Lung (tissue), 12 donors: Measurements from ENCODE around the gene TEX14. TPM values are rescaled to one million over a fixed set of nuclear protein-coding genes. Genes with fewer than 3 reads are reported as not detected.
"Not testable (repeated sequence)": the region's sequence is repeated elsewhere in the genome, so short reads cannot be mapped to it uniquely, and the experiment has no call there.

Source experiments
- ATAC-seq: fragments of 200-7000 bp; cut with Tn5 transposase; one replicate; pipeline ENCODE4 v1.9.1; 2020; ENCODE audit warnings: moderate number of reproducible peaks; ENCODE audit not compliant: insufficient read depth, low FRiP score
- DNase-seq, 3 donors: peaks; one replicate each; pipeline ENCODE4 v3.0.0-alpha.2; 2013 to 2017
- H3K27ac ChIP-seq, 2 donors: one replicate each; pipeline ENCODE4 v1.5.1; 2013; ENCODE audit warnings: mild to moderate bottlenecking in 2 of 2, moderate library complexity in 2 of 2, control low read depth in 1 of 2, inconsistent platforms in 1 of 2, low read depth in 1 of 2, low read length in 1 of 2
- H3K27me3 ChIP-seq, 3 donors: one replicate each; pipeline ENCODE4 v1.5.1; 2013; ENCODE audit warnings: low read length in 2 of 3; ENCODE audit not compliant: control insufficient read depth in 3 of 3, insufficient read depth in 3 of 3
- H3K36me3 ChIP-seq, 4 donors: one replicate each; pipeline ENCODE4 v1.5.1; 2013; ENCODE audit warnings: low read length in 4 of 4, mild to moderate bottlenecking in 1 of 4, moderate library complexity in 1 of 4; ENCODE audit not compliant: control insufficient read depth in 4 of 4, insufficient read depth in 4 of 4
- H3K4me1 ChIP-seq, 5 donors: one replicate each; pipeline ENCODE4 v1.5.1; 2013; ENCODE audit warnings: low read length in 5 of 5, mild to moderate bottlenecking in 2 of 5, moderate library complexity in 1 of 5; ENCODE audit not compliant: control insufficient read depth in 5 of 5, insufficient read depth in 5 of 5
- H3K4me3 ChIP-seq: one replicate; pipeline ENCODE4 v1.5.1; 2013; ENCODE audit warnings: mild to moderate bottlenecking, control low read depth, moderate library complexity
- H3K9ac ChIP-seq, 2 donors: one replicate each; pipeline ENCODE4 v1.5.1; 2013; ENCODE audit warnings: low read length in 2 of 2, control low read depth in 1 of 2; ENCODE audit not compliant: insufficient read depth in 1 of 2
- H3K9me3 ChIP-seq, 4 donors: one replicate each; pipeline ENCODE4 v1.5.1; 2013; ENCODE audit warnings: low read length in 3 of 4, mild to moderate bottlenecking in 1 of 4, moderate library complexity in 1 of 4; ENCODE audit not compliant: control insufficient read depth in 4 of 4, insufficient read depth in 3 of 4
- WGBS, 2 donors: extraction: QIAGEN DNeasy Blood & Tissue Kit; methylation state at CpG; one replicate each; pipeline ENCODE4 v1.1.7; 2013; 5-methylcytosine and 5-hydroxymethylcytosine counted together
- polyA plus RNA-seq, 2 donors: library from polyadenylated mRNA; stranded (reverse); fragments of 200-250 nt; gene quantifications; one replicate each; pipeline ENCODE4 v1.2.1, GENCODE V29; 2013
- total RNA-seq, 2 donors: library from RNA; depleted of rRNA in 1 of 2; stranded (reverse); fragments of >200 nt in 1 of 2; gene quantifications; one replicate each; pipeline ENCODE4 v1.2.1, GENCODE V29; 2014 to 2021
- TF ChIP-seq, protein P1 (sequence below): IDR thresholded peaks from 2 replicates; pipeline ENCODE4 v1.5.1; 2012; ENCODE audit warnings: mild to moderate bottlenecking; ENCODE audit errors: control extremely low read depth, extremely low read depth
- donor health status: control.
- donor health status: control.
- donor health status: Bipolar disorder and iron deficiency.
- donor health status: healthy.
- donor health status: DM: yes; HTN: yes; CAD: no.

The TEX14 gene
- total and polyA plus RNA-seq, 4 donors, result 0.13 to 1.5 (median 0.74) TPM; not detected in 1

DNA sequence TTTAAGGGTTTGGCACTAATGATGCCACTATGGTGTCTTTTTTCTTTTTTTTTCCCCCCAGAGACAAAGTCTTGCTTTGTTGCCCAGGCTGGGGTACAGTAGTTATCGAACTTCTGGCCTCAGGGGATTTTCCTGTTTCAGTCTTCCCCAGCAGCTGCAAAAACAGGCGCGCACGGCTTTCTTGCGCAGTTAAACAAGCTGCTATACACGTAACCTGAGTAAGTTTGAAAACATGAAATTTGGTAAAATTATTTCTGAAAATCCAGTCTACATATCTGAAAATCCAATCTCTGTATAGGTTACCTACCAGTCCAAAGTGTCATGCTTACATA lies 11.8 kb downstream of the TEX14 start:
- TF ChIP-seq, protein P1, sequence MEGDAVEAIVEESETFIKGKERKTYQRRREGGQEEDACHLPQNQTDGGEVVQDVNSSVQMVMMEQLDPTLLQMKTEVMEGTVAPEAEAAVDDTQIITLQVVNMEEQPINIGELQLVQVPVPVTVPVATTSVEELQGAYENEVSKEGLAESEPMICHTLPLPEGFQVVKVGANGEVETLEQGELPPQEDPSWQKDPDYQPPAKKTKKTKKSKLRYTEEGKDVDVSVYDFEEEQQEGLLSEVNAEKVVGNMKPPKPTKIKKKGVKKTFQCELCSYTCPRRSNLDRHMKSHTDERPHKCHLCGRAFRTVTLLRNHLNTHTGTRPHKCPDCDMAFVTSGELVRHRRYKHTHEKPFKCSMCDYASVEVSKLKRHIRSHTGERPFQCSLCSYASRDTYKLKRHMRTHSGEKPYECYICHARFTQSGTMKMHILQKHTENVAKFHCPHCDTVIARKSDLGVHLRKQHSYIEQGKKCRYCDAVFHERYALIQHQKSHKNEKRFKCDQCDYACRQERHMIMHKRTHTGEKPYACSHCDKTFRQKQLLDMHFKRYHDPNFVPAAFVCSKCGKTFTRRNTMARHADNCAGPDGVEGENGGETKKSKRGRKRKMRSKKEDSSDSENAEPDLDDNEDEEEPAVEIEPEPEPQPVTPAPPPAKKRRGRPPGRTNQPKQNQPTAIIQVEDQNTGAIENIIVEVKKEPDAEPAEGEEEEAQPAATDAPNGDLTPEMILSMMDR, result no peak
- Histone ChIP-seq H3K36me3 (no peaks in the 10 kb centered on the region), H3K9me3 (no peaks in the 10 kb centered on the region), H3K9ac (no peak overlapping the region), H3K4me1 (no peaks in the 10 kb centered on the region), H3K4me3 (no peak overlapping the region), H3K27me3 (no peaks in the 10 kb centered on the region), H3K27ac (no peak overlapping the region)
- DNase-seq (no peak), ATAC-seq (no peak)
- 84 to 87% methylated on average over 6 of the region's 6 CpGs for WGBS, 2 donors

DNA sequence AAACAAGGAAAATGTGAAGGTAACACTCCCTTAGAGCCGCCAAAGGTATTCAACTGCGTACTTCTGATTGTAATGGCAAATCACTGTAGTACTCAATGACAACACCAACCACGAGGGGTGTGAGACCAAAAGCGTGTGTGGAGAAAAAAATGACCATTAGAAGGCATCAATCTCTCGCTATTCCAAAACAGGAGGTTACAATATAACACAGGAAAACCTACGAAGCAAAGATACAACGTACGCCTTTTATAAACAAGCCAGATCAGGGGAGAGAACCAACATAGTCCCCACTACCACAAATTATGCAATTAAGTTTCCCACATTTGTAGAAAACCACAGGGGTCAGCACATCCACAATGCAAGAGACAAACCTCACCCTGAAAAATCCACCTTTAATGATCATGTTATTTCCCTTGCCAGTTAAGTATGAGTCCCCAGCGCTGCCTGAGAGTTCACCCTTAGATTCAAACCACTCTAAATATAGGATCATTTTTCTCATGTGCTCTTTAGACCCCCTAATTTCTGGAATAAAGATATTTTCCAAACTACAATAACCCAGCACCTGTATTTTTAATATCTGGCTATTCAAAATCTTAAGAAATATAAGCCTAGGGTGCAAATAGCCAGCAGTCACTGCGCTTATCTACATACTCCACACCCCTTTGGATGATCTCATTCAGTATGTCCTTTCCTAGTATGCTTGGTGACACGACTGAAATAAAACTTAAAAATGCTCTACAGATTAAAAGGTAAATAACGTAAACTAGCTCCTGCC lies 12.4 kb downstream of the TEX14 start:
- no peak for DNase-seq
- no peak overlapping the region for H3K27ac ChIP-seq
- H3K4me3 ChIP-seq, result no peak overlapping the region

DNA sequence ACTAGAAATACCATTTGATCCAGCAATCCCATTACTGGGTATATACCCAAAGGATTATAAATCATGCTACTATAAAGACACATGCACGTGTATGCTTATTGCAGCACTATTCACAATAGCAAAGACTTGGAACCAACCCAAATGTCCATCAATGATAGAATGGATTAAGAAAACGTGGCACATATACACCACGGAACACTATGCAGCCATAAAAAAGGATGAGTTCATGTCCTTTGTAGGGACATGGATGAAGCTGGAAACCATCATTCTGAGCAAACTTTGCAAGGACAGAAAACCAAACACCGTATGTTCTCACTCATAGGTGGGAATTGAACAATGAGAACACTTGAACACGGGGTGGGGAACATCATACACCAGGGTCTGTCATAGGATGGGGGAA lies 13.6 kb downstream of the TEX14 start:
- H3K9me3 ChIP-seq, H3K9ac ChIP-seq, H3K4me1 ChIP-seq, ATAC-seq, DNase-seq, H3K4me3 ChIP-seq, H3K27me3 ChIP-seq, H3K27ac ChIP-seq, H3K36me3 ChIP-seq: not testable (repeated sequence)
- 86 to 90% methylated on average over 5 of the region's 5 CpGs for WGBS, 2 donors

More for the DNA sequence above, 12.4 kb downstream of the TEX14 start:
- Histone ChIP-seq H3K36me3 (no peaks in the 10 kb centered on the region), H3K9ac (no peak overlapping the region), H3K9me3 (no peaks in the 10 kb centered on the region), H3K4me1 (no peaks in the 10 kb centered on the region), H3K27me3 (no peaks in the 10 kb centered on the region)
- ATAC-seq, result no peak
- WGBS, 2 donors, result 51% methylated on average over 12 of the region's 12 CpGs
- TF ChIP-seq, protein P1, result no peak

DNA sequence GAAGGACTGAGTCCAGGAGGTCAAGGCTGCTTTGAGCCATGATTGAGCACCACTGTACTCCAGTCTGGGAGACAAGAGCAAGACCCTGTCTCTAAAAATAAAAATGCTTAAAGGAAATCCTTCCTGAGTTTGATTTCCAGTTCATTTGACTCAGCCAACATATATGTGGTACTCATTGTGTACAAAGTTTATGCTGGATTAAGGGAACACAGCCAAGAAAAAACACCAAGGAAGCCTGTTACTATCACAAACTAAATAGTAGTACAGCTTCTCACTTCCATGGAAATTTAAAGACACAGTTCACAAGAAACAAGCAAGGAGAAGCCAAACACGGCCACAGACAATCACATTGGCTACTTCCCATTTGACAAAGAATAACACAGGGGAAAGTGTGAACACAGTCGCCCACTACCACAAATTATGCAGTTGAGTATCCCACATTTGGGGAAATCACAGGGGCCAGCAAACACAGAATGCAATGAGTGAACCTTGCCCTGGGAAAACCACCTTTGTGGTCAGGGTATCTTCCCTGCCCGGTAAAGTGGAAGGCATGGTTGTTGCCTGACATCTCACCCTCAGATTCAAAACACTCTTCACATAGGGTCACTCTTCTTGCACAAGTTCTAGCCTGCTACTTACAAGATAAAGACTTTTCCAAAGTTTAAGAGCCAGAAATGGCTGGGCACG lies 14.5 kb downstream of the TEX14 start:
- ATAC-seq, result no peak
- Histone ChIP-seq H3K27ac (no peak overlapping the region), H3K27me3 (no peaks in the 10 kb centered on the region), H3K9ac (no peak overlapping the region), H3K4me3 (no peak overlapping the region), H3K4me1 (no peaks in the 10 kb centered on the region), H3K9me3 (no peaks in the 10 kb centered on the region), H3K36me3 (no peaks in the 10 kb centered on the region)
- 78 to 87% methylated on average over 4 of the region's 4 CpGs for WGBS, 2 donors
- TF ChIP-seq, protein P1, result no peak
- peak in 2 of 3 donors; percentile 26 to 48 for DNase-seq
